GM18870 (cell line): Measurements from ENCODE around the gene FBXL16.
A peak's percentile ranks its signal among the peaks of the same experiment; 100 is the strongest.
"Not testable (repeated sequence)": the region's sequence is repeated elsewhere in the genome, so short reads cannot be mapped to it uniquely, and the experiment has no call there.

Experiments used
- ATAC-seq: cut with Tn5 transposase; IDR thresholded peaks from one replicate; pipeline ENCODE4 v1.9.1; 2021; ENCODE audit warnings: moderate library complexity; ENCODE audit not compliant: unreplicated experiment

Gene FBXL16

GRCh38 chr16:693766-694165 is 11.8 kb downstream of the FBXL16 start:
- ATAC-seq, result no peak

DNA sequence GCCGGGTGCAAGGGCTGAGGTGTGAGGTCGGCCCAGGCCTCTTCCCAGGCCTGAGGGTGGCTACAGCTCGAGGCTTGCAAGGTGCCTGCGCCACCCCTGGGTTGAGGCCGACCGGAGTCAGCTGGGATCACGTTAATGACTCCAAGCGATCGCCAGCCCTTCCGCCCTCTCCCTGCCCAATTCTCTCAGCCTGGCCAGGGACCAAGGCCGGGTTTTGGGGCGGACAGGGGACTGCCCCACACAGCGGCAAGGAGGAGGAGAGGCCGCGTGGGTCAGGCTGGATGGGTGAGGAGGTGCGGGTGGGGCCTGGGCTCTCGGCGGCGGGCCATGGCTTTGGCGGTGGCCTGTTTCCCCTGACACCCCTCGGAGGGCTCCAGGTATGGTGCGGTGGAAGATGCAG is 12.2 kb downstream of the FBXL16 start:
- ATAC-seq, result no peak

- no peak for ATAC-seq
Observed at GRCh38 chr16:692356-693108, 13.1 kb downstream of the FBXL16 start.

- not testable (repeated sequence) for ATAC-seq
Observed at GRCh38 chr16:691242-691641, 14.4 kb downstream of the FBXL16 start.

- no peak for ATAC-seq
Observed at GRCh38 chr16:689175-689897, 16.3 kb downstream of the FBXL16 start.

- ATAC-seq, result no peak
Observed at GRCh38 chr16:687499-687898, 18.1 kb downstream of the FBXL16 start.

DNA sequence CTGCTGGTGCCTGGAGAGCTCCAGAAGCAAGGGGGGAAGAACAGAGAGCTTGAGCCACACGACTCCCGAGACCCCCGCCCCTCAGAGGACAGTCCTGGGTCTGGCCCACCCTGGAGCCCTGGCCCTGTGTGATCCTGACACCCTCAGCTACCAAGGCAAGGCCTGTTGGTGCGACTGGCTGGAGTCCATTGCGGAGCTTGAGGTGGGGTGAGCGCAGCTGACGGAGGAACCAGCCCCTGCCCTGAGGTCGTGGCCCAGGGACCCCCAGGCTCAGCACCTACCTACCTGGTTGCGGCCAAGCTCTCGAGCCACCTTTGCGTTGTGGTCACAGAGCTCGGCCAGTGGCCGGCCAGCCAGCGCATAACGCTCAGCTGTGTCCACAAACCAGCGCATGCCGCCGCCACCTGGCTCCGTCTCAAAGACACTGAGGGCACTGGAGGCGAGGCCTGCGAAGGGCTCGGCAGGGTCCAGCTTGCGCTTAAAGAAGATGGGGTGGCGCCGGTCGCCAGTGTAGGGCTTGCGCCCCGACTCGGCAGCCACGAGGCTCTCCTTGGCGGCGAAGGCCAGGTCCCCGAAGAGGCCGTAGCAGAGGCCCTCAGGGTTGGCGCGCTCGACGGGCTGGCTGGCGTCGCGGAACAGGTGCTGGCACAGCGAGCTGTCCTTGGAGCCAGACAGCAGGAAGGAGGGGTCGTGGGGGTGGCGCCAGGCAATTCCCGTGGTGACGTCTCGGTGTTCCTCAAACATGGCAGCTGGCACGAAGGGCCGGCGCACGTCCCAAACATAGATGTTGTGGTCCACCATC is 18.9 kb downstream of the FBXL16 start:
- no peak for ATAC-seq

DNA sequence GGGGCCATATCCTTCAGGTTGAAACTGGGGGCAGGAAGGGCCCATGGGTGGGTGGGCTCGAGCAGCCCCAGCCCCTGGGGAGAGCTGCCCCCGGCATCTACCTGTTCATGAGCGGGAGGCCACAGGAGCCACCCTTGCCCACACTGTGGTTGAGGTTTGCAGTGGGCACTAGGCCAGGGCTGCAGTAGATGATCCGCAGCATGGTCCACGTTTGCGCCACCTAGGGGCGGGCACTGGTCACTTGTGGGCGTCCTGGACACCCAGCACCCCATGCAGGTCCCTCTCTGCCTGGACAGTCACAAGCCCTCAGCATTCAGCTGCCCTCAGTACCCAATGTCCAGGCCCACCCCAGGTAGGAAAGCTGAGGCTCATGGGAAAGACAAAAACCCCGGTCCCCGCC is 19.6 kb downstream of the FBXL16 start:
- no peak for ATAC-seq

DNA sequence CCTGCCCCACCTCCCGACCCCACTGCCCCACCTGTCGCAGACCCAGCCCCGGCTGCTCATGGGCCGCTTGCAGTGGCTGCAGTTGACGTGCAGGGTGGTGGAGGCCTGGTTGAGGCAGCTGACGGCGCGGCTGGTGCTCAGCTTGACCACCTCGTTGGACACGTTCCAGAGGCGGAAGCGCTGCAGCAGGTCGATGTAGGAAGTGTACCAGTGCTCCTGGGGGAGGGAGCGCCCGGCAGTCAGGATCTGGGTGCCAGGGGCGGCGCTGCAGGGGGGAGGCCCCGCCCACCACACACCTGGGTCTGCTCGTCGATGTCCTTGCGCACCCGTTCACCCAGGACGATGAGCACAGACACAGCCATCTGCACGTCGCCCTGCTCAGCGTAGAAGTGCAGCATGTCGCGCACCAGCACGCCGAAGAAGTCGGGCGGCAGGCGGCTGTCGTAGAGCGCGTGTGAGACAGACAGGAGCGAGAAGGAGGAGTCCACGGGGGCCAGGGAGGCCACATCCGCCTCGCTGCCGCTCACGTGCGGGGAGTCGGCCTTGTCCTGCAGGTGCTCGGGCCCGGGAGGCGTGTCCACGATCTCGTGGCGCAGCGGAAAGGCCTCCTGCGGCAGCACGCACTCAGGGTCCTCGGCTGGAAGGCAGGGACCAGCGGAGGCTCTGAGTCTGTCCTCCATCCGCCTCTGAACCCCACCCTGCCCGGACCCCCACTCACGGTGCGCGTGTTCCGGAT is 20.5 kb downstream of the FBXL16 start:
- ATAC-seq, result no peak

- peak; percentile 53 for ATAC-seq
Observed at GRCh38 chr16:684071-684794, 21.4 kb downstream of the FBXL16 start, which contains the start of gene JMJD8. Gene JMJD8 (minus strand): TSS chr16:684334. CDS start chr16:684319, 15 bp downstream.

GRCh38 chr16:683396-684070 is 22.1 kb downstream of the FBXL16 start:
- ATAC-seq, result no peak

- ATAC-seq, result no peak
Observed at GRCh38 chr16:682493-683395, 22.9 kb downstream of the FBXL16 start.

GRCh38 chr16:681746-682427 is 23.7 kb downstream of the FBXL16 start:
- no peak for ATAC-seq

DNA sequence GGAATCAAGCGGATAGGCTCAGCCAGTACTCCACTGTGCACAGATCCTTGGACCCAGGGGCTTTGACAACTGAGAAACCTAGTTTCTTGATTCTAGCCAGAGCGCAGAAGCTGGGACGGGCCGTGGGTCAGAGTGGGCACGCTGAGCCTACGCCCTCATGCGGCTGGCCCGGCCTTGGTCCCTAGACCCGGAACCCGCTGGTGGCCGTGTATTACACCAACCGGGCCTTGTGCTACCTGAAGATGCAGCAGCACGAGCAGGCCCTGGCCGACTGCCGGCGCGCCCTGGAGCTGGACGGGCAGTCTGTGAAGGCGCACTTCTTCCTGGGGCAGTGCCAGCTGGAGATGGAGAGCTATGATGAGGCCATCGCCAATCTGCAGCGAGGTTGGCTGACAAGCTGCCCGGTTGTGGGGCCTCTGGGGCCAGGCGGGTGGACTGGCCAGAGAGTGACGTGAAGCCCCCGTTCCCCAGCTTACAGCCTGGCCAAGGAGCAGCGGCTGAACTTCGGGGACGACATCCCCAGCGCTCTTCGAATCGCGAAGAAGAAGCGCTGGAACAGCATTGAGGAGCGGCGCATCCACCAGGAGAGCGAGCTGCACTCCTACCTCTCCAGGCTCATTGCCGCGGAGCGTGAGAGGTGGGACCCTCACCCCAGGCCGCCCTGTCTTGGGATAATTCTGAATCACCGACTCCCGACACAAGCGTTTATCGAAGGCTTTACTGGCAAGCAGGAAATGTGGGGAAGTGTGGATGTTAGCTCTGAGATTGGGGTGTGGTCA is 24.4 kb downstream of the FBXL16 start:
- ATAC-seq, result no peak

DNA sequence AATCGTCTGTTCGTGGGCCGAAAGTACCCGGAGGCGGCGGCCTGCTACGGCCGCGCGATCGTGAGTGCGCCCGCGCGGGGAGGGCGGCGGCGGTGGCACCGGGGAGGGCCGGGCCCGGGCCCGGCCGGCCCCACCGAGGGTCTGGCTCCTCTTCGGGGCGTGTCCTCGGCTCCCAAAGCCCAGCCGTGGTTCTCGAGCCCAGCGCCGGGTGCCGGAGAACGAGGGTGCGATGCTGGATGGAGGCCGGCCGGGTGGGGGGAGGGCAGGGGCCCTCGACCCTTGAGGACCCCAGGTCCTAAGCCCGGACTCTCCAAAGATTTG is 25.0 kb downstream of the FBXL16 start:
- no peak for ATAC-seq

DNA sequence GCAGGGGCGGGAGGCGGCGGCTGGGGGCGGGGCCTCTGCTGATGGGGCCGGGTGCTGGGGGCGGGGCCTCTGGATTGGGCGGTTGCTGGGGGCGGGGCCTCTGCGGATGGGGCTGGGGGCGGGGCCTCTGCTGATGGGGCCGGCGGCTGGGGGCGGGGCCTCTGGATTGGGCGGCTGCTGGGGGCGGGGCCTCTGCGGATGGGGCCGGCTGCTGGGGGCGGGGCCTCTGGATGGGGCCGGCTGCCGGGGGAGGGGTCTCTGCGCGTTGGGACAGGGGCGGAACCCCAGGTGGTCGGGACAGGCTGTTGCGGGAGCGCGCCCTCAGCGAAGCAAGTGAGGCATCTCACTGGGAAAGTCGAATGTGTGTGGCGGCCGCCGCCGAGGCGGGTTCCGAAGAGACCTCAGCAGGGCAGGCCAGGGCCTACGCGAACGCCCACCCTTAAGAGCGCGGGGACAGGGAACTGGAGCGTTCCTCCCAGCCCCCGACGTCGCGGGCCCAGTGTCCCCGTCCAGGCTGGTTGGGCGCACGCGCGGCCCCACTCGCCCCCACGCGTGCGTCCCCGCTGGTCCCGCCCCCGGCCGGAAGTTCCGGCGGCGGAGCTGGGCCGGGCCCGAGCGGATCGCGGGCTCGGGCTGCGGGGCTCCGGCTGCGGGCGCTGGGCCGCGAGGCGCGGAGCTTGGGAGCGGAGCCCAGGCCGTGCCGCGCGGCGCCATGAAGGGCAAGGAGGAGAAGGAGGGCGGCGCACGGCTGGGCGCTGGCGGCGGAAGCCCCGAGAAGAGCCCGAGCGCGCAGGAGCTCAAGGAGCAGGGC is 25.6 kb downstream of the FBXL16 start, which contains the start of gene STUB1:
Gene STUB1 (plus strand): TSS at position 597 of the 811 bp plus-strand sequence. CDS start 116 bp downstream, at position 713.
- no peak for ATAC-seq
